HG03025 (cell line): ENCODE measurements around the gene RANBP2.

Experiments used
- ATAC-seq: cut with Tn5 transposase; IDR thresholded peaks from one replicate; pipeline ENCODE4 v1.9.1; 2021; ENCODE audit warnings: mild to moderate bottlenecking, moderate library complexity; ENCODE audit not compliant: unreplicated experiment, low FRiP score

Gene RANBP2

GRCh38 chr2:108833219-108833618 lies 113.9 kb downstream of the RANBP2 start:
- no peak for ATAC-seq

GRCh38 chr2:108834620-108835019 lies 115.3 kb downstream of the RANBP2 start:
- no peak for ATAC-seq

GRCh38 chr2:108835040-108835439 lies 115.8 kb downstream of the RANBP2 start:
- ATAC-seq: no peak
